GM21515 (cell line): Measurements from ENCODE around the gene IL12B.
"Not testable (repeated sequence)": the region's sequence is repeated elsewhere in the genome, so short reads cannot be mapped to it uniquely, and the experiment has no call there.

Source experiments
- ATAC-seq: cut with Tn5 transposase; IDR thresholded peaks from one replicate; pipeline ENCODE4 v1.9.1; 2021; ENCODE audit not compliant: unreplicated experiment

The IL12B gene

DNA sequence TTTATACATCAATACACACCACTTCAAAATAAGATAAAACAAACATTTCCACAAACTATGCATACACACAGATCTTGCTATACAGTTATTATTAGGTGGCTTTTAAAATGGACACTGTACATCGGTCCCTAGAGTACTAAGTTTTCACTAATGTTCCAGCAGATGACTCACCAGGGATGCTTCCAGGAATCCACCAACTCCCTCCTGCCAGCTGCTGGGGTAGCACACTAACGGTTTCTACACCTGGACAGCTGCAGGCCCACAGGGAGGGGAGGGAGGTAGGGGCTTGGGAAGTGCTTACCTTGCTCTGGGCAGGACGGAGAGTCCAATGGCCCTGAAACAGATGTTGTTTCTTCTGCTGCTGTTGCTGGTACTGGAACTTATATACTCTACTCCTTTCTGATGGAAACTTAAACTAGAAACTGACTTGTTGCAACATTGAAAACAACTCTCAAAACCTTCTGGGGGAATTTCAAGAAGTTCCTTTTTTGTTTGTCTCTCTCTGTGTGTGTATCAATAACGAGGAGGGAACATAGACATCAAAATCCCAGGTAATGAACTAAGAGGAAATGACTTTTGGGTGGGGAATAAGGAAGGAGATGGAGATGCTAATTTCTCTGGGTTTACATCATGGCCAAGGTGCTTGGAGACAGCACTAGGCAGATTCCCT, at the start of gene IL12B:
IL12B (minus strand) TSS at position 357 of the 670 bp plus-strand sequence. CDS start 3,705 bp downstream, outside the sequence.
- no peak for ATAC-seq

DNA sequence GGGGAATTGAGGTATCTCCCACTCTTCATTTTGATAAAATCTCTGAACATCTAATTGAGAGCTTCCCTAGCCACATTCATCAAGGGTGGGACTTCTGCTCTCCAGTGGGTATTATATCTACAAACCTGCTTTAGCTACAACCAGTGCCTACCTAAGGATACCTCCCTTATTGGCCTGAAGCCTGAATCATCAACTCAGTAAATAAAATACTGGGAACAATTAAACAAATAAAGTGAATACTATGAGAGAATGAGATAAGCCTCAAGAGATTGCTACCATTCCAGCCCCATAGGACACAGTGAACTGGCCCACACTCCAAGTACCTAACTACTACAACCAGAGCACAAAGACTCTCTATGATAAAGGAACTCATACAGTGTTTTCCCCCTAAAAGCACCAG, 47.4 kb upstream of the IL12B start:
- no peak for ATAC-seq

DNA sequence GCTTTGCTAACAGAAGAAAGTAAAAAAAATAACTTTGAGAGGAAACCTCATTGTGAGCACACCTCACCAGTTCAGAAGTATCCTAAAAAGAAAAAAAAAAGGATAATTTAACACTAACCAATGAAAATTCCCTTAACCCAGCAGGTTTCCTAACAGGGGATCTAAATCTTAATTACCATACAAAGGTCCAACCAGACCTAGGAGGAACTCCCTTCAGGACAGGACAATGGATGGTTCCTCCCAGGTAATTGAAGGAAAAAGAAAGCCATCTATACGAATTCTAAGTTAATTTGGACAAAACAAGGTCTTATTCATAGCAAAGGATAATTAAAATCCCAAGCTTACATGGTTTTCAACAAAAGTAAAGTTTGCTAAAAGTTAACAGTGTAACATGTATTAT, 37.6 kb upstream of the IL12B start:
- ATAC-seq, result not testable (repeated sequence)

DNA sequence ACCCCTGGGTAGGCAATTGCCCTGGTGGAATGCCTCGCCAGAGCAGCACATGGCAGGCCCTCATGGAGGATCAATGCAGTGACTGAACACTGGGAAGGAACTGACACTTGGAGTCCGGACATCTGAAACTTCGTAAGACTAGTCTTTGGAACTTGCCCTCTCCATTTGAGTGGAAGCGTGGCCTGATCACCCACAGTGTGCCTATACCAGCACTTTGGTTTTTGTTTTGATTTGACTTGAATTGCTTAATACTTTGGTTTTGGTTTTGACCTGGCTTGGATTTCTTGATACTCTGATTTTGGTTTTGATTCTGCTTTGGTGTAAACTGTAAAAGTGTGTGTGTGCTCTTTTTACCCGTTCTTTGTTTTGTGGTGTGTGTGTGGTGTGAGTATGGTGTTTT, 36.5 kb upstream of the IL12B start:
- not testable (repeated sequence) for ATAC-seq

DNA sequence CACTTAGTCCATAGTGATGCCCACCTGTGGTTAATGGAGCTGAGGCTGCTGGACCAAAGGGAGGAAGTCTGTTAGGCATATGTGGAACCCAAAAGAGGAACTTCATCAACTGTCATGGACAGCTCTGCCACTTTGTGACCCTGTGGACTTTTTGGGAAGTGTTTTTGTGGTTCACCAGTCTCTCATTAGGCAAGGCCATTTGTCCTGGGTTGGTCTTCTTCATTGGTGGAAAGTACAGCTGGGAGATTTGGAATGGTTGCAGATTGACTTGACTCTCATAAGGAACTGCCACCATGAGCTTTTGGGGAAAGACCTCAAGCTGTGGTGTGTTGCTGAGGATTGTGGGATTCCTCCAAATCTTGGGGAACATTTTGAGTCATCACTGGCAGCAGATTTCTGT, 31.9 kb upstream of the IL12B start:
- ATAC-seq, result no peak

DNA sequence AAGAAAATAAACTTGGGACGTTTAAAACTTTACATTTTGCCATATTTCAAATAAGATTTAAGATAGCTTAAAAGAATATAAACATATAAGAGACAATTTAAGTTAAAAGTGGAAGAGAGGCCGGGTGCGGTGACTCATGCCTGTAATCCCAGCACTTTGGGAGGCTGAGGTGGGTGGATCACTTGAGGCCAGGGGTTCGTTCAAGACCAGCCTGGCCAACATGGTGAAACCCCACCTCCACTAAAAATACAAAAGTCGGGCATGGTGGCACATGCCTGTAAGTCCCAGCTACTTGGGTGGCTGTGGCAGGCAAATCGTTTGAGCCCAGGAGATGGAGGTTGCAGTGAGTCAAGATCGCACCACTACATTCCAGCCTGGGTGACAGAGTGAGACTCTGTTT, 29.6 kb upstream of the IL12B start:
- not testable (repeated sequence) for ATAC-seq

DNA sequence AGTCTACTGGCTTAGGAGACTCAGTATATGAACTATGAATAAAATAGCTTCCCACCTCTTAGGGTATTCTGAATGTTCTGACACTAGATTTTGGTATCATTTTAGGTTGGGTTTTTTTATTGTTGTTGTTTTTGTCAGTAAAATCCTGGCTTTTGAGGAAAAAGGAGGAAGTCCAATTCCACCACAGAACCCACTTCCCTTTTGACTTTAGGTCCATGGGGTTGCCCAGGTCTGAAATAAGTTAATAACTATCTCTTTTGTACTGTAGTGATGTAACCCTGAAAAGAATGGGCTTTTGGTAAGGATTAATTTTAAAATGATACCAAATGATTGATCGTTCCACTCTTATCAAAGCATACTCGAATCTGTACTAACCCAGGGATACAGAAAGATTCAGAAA, 29.1 kb upstream of the IL12B start:
- no peak for ATAC-seq

DNA sequence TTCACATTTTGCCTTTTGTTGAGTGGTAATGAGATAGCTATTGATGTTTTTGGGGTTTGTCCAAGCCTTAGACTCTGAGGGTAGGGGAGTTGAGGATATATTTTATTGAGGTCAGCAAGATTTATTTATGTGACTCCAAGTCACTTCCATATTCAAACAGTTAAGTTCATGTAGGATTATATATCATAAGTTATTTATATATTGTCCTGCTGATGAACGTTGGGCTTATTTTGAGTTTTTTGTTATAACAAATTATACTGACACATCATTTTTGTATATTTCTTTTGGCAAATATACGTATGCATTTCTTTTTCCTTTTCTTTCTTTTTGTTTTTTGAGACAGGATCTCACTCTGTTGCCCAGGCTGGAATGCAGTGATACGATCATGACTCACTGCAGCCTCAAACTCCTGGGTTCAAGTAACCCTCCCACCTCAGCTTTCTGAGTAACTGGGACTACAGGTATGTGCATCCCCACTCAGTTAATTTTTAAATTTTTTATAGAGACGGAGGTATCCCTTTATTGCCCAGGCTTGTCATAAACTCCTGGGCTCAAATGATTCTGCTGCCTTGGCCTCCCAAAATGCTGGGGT, 23.5 kb upstream of the IL12B start:
- ATAC-seq, result no peak

DNA sequence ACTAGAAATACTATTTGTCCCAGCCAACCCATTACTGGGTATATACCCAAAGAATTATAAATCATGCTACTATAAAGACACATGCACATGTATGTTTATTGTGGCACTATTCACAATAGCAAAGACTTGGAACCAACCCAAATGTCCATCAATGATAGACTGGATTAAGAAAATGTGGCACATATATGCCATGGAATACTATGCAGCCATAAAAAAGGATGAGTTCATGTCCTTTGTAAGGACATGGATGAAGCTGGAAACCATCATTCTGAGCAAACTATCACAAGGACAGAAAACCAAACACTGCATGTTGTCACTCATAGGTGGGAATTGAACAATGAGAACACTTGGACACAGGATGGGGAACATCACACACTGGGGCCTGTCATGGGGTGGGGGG, 20.4 kb upstream of the IL12B start:
- not testable (repeated sequence) for ATAC-seq

DNA sequence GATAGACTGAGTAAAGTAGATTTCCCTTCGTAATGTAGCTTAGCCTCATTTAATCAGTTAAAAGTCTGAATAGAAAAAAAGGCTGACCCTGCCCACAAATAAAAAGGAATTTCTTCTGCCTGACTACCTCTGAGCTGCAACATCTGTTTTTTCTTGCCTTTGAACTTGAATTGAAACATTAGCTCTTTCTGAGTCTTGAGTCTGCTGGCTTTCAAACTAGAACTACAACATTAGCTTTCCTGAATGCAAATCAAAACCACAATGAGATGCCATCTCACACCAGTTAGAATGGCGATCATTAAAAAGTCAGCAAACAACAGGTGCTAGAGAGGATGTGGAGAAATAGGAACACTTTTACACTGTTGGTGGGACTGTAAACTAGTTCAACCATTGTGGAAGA, 19.9 kb upstream of the IL12B start:
- ATAC-seq, result not testable (repeated sequence)

DNA sequence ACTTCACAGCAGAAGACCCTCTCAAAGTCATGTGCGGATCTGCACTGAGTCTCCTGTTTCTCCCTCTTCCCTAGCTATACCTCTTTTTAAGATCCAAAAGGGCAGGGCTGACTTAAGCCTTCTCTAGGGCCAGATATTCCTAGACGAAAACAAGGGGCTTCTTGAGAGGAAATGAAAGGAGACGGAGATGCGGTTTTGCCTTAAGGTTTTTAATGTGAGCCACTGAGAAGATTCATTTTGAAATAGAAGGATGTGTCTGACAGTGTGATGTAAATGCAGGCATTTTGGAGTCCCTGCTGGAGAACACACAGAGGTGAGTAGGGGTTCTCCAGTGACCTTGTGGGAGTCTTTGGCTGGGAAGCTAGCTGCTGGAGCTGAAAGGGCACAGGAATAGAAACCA, 15.6 kb upstream of the IL12B start:
- no peak for ATAC-seq

DNA sequence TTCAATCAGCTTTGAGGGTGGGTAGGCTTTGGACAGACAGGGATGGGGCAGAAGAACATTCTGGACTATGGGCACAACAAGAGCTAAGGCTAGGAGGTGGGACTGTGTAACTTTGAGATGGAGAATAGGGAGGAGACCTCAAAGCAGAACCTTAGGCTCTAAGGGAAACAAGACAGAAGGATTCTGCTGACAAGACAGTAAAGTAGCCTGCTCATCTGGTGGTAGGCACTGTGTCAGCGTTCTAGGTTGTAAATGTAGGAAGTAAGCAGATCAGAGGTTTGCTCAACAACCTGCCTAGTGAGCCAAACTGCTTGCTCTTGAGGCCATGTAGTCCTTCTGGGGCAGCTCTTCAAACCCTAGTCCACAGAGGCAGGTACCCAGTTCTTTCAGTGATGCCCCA, 15.0 kb upstream of the IL12B start:
- no peak for ATAC-seq

DNA sequence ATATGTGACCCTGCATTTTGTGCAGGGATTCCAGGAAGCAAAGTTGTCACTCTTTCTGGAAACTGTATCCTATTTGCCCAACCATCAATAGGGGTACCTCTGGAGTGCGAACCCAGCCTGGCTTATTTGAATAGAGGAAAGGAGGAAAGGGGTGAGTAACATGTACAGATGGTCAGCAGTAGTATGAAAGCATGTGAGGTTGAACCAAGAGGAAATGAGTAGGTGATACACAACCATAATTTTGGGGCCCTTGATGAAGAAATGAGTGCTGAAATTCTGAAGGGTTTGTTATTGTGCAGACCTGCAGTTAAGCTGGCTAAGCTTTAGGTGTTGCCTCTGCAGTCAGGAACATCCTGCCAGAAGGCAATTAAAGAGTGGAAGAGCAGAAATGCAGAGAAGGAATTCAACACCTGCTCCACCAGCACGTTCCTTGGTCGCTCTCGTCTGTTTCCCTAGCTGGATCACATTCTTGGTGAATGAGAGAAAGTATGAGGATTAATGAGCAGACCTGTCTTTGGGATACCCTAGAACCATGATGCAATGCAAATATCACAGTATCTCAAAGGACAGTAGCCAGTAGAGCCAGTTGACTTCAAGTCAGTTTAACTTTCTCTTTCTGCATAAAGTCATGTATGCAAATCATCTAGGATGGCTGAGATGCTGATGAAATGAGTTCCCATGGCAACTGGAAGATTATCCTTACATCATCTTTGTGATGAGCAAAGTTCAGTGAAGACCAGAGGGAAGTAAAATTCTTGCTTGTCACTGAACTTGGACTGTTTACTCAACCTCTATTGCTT, 13.2 kb upstream of the IL12B start:
- no peak for ATAC-seq

DNA sequence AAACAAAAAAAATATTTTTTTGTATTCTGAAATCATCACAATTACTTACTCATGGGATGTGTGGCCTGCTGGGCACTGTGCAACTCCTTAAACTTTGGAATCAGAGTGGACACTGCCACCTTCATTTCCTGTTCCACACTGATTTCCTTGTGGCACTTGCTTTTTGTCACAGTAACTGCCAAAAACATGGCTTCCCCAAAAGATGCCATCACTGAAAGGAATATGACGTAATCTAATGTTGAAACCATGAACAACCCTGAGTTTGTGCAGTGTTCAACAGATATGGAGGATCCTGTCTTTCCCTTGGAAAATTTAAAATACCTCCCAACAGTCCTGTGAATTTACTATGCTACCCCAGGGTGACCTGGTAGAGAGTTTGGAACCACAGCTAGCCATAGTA, 12.6 kb upstream of the IL12B start:
- no peak for ATAC-seq

DNA sequence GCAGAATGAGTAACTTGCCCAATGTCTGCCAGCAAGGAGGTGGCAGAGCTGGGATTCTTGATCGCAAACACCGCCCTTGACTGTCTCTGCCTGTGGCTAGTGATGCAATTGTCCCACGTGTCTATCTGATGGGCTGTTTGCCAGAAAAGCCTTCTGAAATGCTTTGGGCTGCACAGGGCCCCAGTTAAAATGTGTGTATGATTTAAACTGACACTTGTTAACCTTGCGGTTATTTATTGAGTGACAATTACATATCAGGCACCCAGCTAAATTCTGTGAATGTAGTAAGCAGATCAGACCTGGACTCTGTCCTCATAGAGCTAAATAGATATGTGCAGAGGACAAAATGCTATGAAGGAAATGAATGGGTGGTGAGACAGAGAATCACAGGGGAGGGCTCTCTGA, 11.6 kb upstream of the IL12B start:
- no peak for ATAC-seq

DNA sequence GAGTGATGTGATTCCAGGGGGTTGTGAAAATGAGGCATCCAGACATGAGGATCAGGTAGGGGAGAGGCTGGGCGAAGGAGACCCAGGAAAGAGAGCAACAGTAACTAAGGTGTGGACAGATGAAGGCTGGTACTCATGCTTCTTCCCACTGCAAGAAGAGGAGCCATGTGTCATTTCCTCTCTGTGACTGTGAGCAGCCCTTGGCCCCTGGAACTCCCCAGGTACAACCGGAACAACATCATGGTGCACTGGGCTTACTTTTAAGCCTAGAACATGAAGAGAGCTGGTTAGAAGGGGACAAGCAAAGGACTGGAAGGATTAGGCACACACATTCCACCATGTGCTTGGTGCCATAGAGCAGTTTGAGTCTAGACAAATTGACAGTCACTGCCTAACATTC, 10.9 kb upstream of the IL12B start:
- ATAC-seq, result no peak

DNA sequence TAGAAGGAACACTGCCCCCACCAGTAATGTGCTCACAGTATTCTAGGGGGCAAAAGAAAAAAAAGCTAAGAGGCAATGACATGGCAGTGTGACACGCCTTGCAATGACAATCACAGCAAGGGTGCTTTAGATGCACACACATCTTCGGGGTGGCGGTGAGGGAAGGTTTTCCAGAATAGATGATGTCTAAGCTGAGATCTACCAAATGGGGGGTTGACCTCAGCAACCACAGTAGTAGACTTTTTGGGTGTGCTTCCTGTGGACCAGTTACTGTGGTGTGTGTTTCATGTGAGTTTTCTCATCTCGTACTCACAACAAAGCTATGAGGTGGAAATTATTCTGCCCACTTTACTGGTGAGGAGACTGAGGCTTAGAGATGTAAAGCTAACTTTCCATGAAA, 10.2 kb upstream of the IL12B start:
- no peak for ATAC-seq

DNA sequence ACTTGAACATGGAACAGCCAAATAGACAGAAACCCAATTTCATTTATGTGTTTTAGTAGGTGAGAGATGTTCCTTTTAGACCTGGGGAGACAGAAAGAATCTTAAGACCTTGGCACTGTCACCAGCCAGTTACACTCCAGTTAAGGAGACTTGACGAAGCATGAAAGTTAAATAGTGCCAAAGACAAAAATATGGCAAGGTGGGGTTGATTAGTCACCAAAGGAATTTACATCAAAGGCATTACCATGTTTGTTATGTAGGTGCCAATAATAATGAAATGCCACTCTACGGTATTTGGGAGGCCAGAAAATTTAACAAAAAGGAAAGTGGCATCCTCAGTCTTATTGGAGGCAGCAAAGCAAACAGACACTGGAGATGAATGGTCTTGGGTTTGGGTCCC, 9.2 kb upstream of the IL12B start:
- no peak for ATAC-seq

DNA sequence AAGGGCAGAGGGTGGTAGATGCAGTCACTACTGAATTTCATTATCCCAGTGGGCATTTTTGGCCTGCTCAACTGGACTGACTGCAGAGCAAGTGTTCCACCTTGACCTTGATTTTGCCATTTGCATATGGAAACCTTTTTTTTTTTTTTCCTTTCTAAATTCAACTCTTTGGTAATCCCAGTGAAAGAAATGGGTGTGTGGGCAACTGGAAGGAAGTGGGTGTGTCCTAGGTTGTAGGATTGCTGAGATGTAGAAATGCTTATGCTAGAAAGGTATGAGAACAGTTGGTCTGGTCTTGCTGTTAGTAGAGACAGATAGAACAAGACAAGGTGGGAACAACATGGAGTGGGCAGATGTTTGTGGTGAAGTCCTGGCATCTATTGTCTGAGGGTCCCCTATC, 7.8 kb upstream of the IL12B start:
- ATAC-seq, result no peak

DNA sequence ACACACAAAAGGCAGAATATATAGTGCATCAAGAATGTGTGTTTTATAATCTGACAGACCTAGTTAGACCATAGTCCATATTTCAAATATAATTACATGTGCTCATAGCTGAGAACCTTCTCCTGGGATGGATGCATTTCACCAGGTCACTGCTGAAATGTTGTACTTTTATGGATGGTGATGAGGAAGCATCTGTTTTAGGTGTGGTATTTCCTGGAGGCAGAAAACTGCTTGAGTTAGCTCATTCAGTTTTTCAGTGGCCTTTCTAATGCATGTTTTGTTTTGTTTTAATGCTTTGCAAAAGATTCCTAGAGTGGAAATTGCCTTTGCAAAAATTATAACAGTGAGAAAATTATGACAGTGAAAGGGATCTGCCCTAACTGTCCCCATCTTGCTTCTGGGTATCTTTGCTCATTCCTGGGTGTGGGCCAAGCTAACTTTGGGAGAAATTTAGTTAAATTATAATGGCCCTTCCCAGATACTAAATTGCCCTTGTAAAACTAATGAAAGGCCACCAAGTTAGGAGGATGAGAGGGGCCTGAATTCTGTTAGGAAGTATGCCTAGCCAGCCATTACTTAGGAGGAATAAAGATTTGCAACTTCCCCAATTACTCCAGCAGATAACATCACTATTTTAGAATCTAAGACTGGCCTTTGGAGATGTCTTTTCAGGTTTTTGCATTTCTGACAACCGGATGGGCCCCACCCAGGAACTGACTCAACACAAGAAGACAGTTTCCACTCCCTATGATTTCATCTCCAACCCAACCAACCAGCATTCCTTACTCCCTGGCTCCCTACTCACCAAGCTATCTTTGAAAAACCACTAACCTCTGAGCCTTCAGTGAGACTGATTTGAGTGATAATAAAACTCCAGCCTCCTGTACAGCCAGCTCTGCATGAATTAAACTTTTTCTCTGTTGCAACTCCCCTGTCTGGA, 7.0 kb upstream of the IL12B start:
- no peak for ATAC-seq

DNA sequence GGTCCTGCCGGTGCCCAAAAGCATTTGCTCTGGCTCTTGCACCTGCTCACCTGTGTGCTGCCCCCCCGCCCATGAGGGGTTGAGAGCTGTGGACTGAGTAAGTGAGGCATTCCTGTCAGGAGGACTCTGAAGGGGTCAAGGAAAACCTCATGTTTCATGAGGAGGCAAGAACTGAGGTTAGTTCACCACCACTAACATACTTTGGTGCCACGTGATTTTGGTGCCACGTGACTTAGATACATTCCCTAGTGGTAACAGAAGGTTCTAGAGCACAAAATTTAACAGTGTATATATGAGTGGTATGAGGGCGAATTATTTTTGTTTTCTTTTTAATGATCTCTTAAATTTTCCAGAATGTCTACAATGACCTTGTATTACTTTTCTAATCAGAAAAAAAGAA, 6.3 kb upstream of the IL12B start:
- no peak for ATAC-seq
